WI38 (cell line): ENCODE measurements around the gene FNDC3B.

Experiments used
- H3K4me3 ChIP-seq: 2 replicates; pipeline ENCODE4 v1.5.1; 2011; ENCODE audit warnings: low read depth, mild to moderate bottlenecking, control low read depth, low read length
- CTCF ChIP-seq: IDR thresholded peaks from 2 replicates; pipeline ENCODE4 v1.5.1; 2012; ENCODE audit warnings: low read depth, mild to moderate bottlenecking, control low read depth, low read length

The FNDC3B gene

GRCh38 chr3:172319595-172319994 lies 280.2 kb downstream of the FNDC3B start:
- no peak overlapping the region for H3K4me3 ChIP-seq
- no peak for TF ChIP-seq CTCF

GRCh38 chr3:172320468-172320867 lies 281.1 kb downstream of the FNDC3B start:
- no peak overlapping the region for H3K4me3 ChIP-seq

GRCh38 chr3:172321035-172321434 lies 281.7 kb downstream of the FNDC3B start:
- TF ChIP-seq CTCF = no peak
- no peak overlapping the region for H3K4me3 ChIP-seq

More at GRCh38 chr3:172320468-172320867, 281.1 kb downstream of the FNDC3B start:
- no peak for TF ChIP-seq CTCF

- no peak overlapping the region for H3K4me3 ChIP-seq
- TF ChIP-seq CTCF = no peak
Measured at GRCh38 chr3:172323894-172324610, 284.7 kb downstream of the FNDC3B start.

GRCh38 chr3:172324611-172325203 lies 285.3 kb downstream of the FNDC3B start:
- H3K4me3 ChIP-seq = no peak overlapping the region
- TF ChIP-seq CTCF = no peak

GRCh38 chr3:172325461-172325860 lies 286.1 kb downstream of the FNDC3B start:
- TF ChIP-seq CTCF = no peak
- H3K4me3 ChIP-seq = no peak overlapping the region

GRCh38 chr3:172326993-172327392 lies 287.6 kb downstream of the FNDC3B start:
- H3K4me3 ChIP-seq = no peak overlapping the region

More at GRCh38 chr3:172326993-172327392, 287.6 kb downstream of the FNDC3B start:
- no peak for TF ChIP-seq CTCF
